ENCODE measurements around the gene CD19.
"Not testable (repeated sequence)": the region's sequence is repeated elsewhere in the genome, so short reads cannot be mapped to it uniquely, and the experiment has no call there.

DNA sequence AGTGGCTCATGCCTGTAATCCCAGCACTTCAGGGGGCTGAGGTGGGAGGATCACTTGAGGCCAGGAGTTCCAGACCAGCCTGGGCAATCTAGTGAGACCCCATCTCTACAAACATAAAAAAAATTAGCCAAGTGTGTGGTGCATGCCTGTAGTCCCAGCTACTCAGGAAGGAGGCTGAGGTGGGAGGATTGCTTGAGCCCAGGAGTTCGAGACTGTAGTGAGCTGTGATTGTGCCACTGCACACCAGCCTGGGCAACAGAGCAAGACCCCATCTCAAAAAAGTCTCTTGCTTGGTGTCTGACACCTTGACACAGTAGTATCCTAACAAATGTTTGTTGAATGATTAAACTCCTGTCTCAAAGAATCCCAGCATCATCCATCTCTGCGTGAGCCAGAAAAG, 37.9 kb downstream of the CD19 start:
- TF ChIP-seq, protein P1, sequence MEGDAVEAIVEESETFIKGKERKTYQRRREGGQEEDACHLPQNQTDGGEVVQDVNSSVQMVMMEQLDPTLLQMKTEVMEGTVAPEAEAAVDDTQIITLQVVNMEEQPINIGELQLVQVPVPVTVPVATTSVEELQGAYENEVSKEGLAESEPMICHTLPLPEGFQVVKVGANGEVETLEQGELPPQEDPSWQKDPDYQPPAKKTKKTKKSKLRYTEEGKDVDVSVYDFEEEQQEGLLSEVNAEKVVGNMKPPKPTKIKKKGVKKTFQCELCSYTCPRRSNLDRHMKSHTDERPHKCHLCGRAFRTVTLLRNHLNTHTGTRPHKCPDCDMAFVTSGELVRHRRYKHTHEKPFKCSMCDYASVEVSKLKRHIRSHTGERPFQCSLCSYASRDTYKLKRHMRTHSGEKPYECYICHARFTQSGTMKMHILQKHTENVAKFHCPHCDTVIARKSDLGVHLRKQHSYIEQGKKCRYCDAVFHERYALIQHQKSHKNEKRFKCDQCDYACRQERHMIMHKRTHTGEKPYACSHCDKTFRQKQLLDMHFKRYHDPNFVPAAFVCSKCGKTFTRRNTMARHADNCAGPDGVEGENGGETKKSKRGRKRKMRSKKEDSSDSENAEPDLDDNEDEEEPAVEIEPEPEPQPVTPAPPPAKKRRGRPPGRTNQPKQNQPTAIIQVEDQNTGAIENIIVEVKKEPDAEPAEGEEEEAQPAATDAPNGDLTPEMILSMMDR (IDR thresholded peaks at IDR 0.05): not testable (repeated sequence)
- not testable (repeated sequence) for TF ChIP-seq POLR2A (IDR thresholded peaks at IDR 0.05)
